WTC11 (cell line): ENCODE measurements around the gene PTPMT1. TPM values are rescaled to one million over a fixed set of nuclear protein-coding genes. Genes with fewer than 3 reads are reported as not detected.

Experiments
- ATAC-seq: fragments of 200-7000 bp; cut with Tn5 transposase; 2 replicates; pipeline ENCODE4 v1.10.0; 2021; ENCODE audit warnings: mild to moderate bottlenecking, moderate library complexity
- CTCF ChIA-PET: fragments of 300-600 bp; sonication (Branson Sonifier 250); formaldehyde crosslinking; loops from one replicate; lab custom pipeline; 2021; ENCODE audit warnings: antibody characterized with exemption; lab: Charles Lee
- POLR2A ChIA-PET: fragments of 350-600 bp; sonication (Branson Sonifier 250); formaldehyde crosslinking; loops from one replicate; lab custom pipeline; 2021; ENCODE audit warnings: antibody characterized with exemption; lab: Charles Lee
- DNase-seq: peaks from one replicate; pipeline ENCODE4 v3.0.0; 2021; ENCODE audit warnings: low spot score
- H3K27ac Mint-ChIP-seq: 2 replicates; pipeline ENCODE4 v1.8.0; 2021; ENCODE audit warnings: mixed read lengths
- H3K27me3 Mint-ChIP-seq: 2 replicates; pipeline ENCODE4 v1.8.0; 2021; ENCODE audit warnings: low read depth, mild to moderate bottlenecking, moderate library complexity, mixed read lengths
- H3K36me3 Mint-ChIP-seq: 2 replicates; pipeline ENCODE4 v1.8.0; 2021; ENCODE audit warnings: mixed read lengths
- H3K4me1 Mint-ChIP-seq: 2 replicates; pipeline ENCODE4 v1.8.0; 2022; ENCODE audit warnings: mixed read lengths
- H3K4me3 Mint-ChIP-seq: 2 replicates; pipeline ENCODE4 v1.8.0; 2021; ENCODE audit warnings: mild to moderate bottlenecking, moderate library complexity, mixed read lengths
- H3K9me3 Mint-ChIP-seq: 2 replicates; pipeline ENCODE4 v1.8.0; 2021; ENCODE audit warnings: mixed read lengths
- CBFB ChIP-seq: sonication (generic); formaldehyde crosslinking; IDR thresholded peaks from 2 replicates; pipeline ENCODE4 v1.8.1; 2022; ENCODE audit warnings: mild to moderate bottlenecking, low read depth, missing genetic modification reagents
- CREB1 ChIP-seq: sonication (generic); formaldehyde crosslinking; IDR thresholded peaks from 2 replicates; pipeline ENCODE4 v1.8.0; 2023; ENCODE audit warnings: mild to moderate bottlenecking, missing genetic modification reagents
- ETV6 ChIP-seq: sonication (generic); formaldehyde crosslinking; IDR thresholded peaks from 2 replicates; pipeline ENCODE4 v1.8.1; 2022; ENCODE audit warnings: mild to moderate bottlenecking, missing genetic modification reagents
- GTF2I ChIP-seq: fragments of 250-450 bp; sonication (Bioruptor Pico); conservative IDR thresholded peaks from 2 replicates; pipeline ENCODE4 v1.4.0; 2021; ENCODE audit warnings: mild to moderate bottlenecking
- JAZF1 ChIP-seq: fragments of 250-450 bp; sonication (Bioruptor Pico); IDR thresholded peaks from 2 replicates; pipeline ENCODE4 v1.9.0; 2021; ENCODE audit warnings: moderate library complexity, mild to moderate bottlenecking, inconsistent platforms
- NFYB ChIP-seq: sonication (generic); formaldehyde crosslinking; conservative IDR thresholded peaks from 2 replicates; pipeline ENCODE4 v1.8.0; 2022; ENCODE audit warnings: low read depth, missing genetic modification reagents
- NR1H2 ChIP-seq: sonication (generic); formaldehyde crosslinking; IDR thresholded peaks from 2 replicates; pipeline ENCODE4 v1.9.0; 2021; ENCODE audit warnings: mild to moderate bottlenecking, moderate library complexity, missing genetic modification reagents
- PRRX2 ChIP-seq: fragments of 250-450 bp; sonication (Bioruptor Pico); IDR thresholded peaks from 2 replicates; pipeline ENCODE4 v1.8.0; 2021; ENCODE audit warnings: mild to moderate bottlenecking
- ZNF138 ChIP-seq: sonication (generic); formaldehyde crosslinking; conservative IDR thresholded peaks from 2 replicates; pipeline ENCODE4 v1.8.1; 2022; ENCODE audit warnings: mild to moderate bottlenecking, moderate library complexity, missing genetic modification reagents
- ZNF396 ChIP-seq: fragments of 250-450 bp; sonication (Bioruptor Pico); IDR thresholded peaks from 2 replicates; pipeline ENCODE4 v1.8.0; 2021; ENCODE audit warnings: mild to moderate bottlenecking, moderate library complexity, borderline replicate concordance
- ZNF423 ChIP-seq: fragments of 250-450 bp; sonication (Bioruptor Pico); IDR thresholded peaks from 2 replicates; pipeline ENCODE4 v2.1.2; 2022; ENCODE audit warnings: mild to moderate bottlenecking, moderate library complexity
- total RNA-seq: library from RNA; stranded (reverse); gene quantifications from 3 replicates; pipeline ENCODE4 v1.2.3, GENCODE V29; 2021
- TF ChIP-seq, protein P1 (sequence below): sonication (generic); formaldehyde crosslinking; conservative IDR thresholded peaks from 2 replicates; pipeline ENCODE4 v1.8.1; 2023; ENCODE audit warnings: mild to moderate bottlenecking, low read depth, missing genetic modification reagents, moderate library complexity
- TF ChIP-seq, protein P2 (sequence below): sonication (generic); formaldehyde crosslinking; IDR thresholded peaks from 2 replicates; pipeline ENCODE4 v1.8.1; 2022; ENCODE audit warnings: low read depth, mild to moderate bottlenecking, moderate library complexity, missing genetic modification reagents, borderline replicate concordance
- TF ChIP-seq, protein P3 (sequence below): fragments of 250-450 bp; sonication (Bioruptor Pico); IDR thresholded peaks from 2 replicates; pipeline ENCODE4 v1.8.0; 2021; ENCODE audit warnings: mild to moderate bottlenecking
- TF ChIP-seq, protein P4 (sequence below): sonication (generic); formaldehyde crosslinking; IDR thresholded peaks from 2 replicates; pipeline ENCODE4 v1.8.1; 2022; ENCODE audit warnings: missing genetic modification reagents, borderline replicate concordance
- TF ChIP-seq, protein P5 (sequence below): sonication (generic); formaldehyde crosslinking; IDR thresholded peaks from 2 replicates; pipeline ENCODE4 v1.8.1; 2022; ENCODE audit warnings: mild to moderate bottlenecking, moderate library complexity, missing genetic modification reagents
- TF ChIP-seq, protein P6 (sequence below): sonication (generic); formaldehyde crosslinking; IDR thresholded peaks from 2 replicates; pipeline ENCODE4 v1.8.0; 2022; ENCODE audit warnings: mild to moderate bottlenecking, missing genetic modification reagents

Gene PTPMT1
- total RNA-seq, 1 experiment from 2014 or later: 49.5 TPM

DNA sequence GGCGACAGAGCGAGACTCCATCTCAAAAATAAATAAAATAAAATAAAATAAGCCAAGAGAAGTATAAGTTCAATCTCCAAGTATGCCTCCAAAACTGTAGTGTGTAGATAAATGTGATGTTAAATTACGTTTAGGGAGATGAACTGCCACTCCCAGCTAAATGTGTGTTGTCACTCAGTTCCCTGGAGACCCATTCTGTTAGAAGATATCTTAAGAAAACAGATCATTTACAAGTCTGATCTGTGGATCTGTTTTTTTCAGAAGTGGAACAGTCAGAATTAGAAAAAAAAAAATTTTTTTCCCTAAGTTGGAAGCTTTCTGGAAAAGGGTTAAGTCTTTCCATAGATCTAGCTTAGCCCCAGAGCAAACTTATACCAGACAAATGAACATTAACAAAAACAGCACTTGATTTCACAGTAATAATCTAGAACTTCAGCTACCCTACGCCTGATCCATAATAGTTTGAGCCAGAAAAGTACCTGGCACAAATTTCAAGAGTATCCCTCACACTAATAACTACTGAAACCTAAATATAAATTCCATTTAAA is 30.6 kb upstream of the PTPMT1 start:
- Mint-ChIP-seq H3K4me3 (no peak overlapping the region), H3K27ac (peak overlapping the region; percentile 22), H3K9me3 (no peaks in the 10 kb centered on the region), H3K27me3 (no peaks in the 10 kb centered on the region), H3K36me3 (peaks cover 3% of the 10 kb centered on the region; the same call in 1 of the 2 replicates), H3K4me1 (peaks cover 25% of the 10 kb centered on the region)
- ChIA-PET POLR2A (no interaction called here), CTCF (interaction anchor here (1.0 kb wide), 2 partner anchors 19 to 80 kb away, joined by 4 read pairs; no protein-coding TSS in a partner anchor)
- TF ChIP-seq ZNF396 (no peak), CREB1 (CRISPR knock-in tag) (no peak), NFYB (CRISPR knock-in tag) (no peak), ZNF423 (no peak), NR1H2 (CRISPR knock-in tag) (no peak), ZNF138 (CRISPR knock-in tag) (no peak), ETV6 (no peak), JAZF1 (no peak), PRRX2 (CRISPR knock-in tag) (no peak), GTF2I (CRISPR knock-in tag) (no peak), CBFB (CRISPR knock-in tag) (no peak)
- TF ChIP-seq, protein P1, sequence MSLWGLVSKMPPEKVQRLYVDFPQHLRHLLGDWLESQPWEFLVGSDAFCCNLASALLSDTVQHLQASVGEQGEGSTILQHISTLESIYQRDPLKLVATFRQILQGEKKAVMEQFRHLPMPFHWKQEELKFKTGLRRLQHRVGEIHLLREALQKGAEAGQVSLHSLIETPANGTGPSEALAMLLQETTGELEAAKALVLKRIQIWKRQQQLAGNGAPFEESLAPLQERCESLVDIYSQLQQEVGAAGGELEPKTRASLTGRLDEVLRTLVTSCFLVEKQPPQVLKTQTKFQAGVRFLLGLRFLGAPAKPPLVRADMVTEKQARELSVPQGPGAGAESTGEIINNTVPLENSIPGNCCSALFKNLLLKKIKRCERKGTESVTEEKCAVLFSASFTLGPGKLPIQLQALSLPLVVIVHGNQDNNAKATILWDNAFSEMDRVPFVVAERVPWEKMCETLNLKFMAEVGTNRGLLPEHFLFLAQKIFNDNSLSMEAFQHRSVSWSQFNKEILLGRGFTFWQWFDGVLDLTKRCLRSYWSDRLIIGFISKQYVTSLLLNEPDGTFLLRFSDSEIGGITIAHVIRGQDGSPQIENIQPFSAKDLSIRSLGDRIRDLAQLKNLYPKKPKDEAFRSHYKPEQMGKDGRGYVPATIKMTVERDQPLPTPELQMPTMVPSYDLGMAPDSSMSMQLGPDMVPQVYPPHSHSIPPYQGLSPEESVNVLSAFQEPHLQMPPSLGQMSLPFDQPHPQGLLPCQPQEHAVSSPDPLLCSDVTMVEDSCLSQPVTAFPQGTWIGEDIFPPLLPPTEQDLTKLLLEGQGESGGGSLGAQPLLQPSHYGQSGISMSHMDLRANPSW (CRISPR knock-in tag): no peak
- TF ChIP-seq, protein P2, sequence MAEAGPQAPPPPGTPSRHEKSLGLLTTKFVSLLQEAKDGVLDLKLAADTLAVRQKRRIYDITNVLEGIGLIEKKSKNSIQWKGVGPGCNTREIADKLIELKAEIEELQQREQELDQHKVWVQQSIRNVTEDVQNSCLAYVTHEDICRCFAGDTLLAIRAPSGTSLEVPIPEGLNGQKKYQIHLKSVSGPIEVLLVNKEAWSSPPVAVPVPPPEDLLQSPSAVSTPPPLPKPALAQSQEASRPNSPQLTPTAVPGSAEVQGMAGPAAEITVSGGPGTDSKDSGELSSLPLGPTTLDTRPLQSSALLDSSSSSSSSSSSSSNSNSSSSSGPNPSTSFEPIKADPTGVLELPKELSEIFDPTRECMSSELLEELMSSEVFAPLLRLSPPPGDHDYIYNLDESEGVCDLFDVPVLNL: no peak
- TF ChIP-seq, protein P3, sequence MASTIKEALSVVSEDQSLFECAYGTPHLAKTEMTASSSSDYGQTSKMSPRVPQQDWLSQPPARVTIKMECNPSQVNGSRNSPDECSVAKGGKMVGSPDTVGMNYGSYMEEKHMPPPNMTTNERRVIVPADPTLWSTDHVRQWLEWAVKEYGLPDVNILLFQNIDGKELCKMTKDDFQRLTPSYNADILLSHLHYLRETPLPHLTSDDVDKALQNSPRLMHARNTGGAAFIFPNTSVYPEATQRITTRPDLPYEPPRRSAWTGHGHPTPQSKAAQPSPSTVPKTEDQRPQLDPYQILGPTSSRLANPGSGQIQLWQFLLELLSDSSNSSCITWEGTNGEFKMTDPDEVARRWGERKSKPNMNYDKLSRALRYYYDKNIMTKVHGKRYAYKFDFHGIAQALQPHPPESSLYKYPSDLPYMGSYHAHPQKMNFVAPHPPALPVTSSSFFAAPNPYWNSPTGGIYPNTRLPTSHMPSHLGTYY (CRISPR knock-in tag): no peak
- TF ChIP-seq, protein P4, sequence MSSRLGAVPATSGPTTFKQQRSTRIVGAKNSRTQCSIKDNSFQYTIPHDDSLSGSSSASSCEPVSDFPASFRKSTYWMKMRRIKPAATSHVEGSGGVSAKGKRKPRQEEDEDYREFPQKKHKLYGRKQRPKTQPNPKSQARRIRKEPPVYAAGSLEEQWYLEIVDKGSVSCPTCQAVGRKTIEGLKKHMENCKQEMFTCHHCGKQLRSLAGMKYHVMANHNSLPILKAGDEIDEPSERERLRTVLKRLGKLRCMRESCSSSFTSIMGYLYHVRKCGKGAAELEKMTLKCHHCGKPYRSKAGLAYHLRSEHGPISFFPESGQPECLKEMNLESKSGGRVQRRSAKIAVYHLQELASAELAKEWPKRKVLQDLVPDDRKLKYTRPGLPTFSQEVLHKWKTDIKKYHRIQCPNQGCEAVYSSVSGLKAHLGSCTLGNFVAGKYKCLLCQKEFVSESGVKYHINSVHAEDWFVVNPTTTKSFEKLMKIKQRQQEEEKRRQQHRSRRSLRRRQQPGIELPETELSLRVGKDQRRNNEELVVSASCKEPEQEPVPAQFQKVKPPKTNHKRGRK: no peak
- TF ChIP-seq, protein P5, sequence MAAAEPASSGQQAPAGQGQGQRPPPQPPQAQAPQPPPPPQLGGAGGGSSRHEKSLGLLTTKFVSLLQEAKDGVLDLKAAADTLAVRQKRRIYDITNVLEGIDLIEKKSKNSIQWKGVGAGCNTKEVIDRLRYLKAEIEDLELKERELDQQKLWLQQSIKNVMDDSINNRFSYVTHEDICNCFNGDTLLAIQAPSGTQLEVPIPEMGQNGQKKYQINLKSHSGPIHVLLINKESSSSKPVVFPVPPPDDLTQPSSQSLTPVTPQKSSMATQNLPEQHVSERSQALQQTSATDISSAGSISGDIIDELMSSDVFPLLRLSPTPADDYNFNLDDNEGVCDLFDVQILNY (CRISPR knock-in tag): no peak
- TF ChIP-seq, protein P6, sequence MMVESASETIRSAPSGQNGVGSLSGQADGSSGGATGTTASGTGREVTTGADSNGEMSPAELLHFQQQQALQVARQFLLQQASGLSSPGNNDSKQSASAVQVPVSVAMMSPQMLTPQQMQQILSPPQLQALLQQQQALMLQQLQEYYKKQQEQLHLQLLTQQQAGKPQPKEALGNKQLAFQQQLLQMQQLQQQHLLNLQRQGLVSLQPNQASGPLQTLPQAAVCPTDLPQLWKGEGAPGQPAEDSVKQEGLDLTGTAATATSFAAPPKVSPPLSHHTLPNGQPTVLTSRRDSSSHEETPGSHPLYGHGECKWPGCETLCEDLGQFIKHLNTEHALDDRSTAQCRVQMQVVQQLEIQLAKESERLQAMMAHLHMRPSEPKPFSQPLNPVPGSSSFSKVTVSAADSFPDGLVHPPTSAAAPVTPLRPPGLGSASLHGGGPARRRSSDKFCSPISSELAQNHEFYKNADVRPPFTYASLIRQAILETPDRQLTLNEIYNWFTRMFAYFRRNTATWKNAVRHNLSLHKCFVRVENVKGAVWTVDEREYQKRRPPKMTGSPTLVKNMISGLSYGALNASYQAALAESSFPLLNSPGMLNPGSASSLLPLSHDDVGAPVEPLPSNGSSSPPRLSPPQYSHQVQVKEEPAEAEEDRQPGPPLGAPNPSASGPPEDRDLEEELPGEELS (CRISPR knock-in tag): no peak
- ATAC-seq (no peak), DNase-seq (no peak)
